HCEC 1CT (cell line): ENCODE data around the gene PAFAH2.
"Not testable (repeated sequence)": the region's sequence is repeated elsewhere in the genome, so short reads cannot be mapped to it uniquely, and the experiment has no call there.

Experiments used
- DNase-seq: peaks from one replicate; pipeline ENCODE4 v3.0.0-alpha.2; 2017

PAFAH2 gene

DNA sequence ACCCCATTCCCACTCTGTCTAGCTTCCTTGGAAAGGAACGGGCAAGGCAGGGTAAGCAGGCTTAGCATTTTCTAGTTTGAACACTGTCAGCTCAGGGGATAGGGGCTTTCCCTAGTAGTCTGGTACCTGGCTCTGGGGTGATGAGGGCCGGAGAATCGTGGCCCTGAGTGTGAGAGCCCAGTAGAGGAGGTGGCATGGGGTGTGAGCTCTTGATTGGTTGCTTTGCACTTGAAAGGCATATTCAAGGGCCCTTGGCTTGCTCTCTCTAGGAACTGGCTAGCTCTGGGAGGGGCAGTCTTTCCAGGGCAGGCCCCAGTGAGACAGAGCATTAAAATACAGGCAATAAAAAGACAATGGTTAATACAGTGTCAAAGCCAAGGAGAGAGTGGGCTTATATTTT, 13.0 kb upstream of the PAFAH2 start:
- no peak for DNase-seq

- DNase-seq: no peak
Measured at GRCh38 chr1:26009796-26010447, 12.1 kb upstream of the PAFAH2 start.

- DNase-seq: no peak
Measured at GRCh38 chr1:26006710-26007109, 8.8 kb upstream of the PAFAH2 start.

DNA sequence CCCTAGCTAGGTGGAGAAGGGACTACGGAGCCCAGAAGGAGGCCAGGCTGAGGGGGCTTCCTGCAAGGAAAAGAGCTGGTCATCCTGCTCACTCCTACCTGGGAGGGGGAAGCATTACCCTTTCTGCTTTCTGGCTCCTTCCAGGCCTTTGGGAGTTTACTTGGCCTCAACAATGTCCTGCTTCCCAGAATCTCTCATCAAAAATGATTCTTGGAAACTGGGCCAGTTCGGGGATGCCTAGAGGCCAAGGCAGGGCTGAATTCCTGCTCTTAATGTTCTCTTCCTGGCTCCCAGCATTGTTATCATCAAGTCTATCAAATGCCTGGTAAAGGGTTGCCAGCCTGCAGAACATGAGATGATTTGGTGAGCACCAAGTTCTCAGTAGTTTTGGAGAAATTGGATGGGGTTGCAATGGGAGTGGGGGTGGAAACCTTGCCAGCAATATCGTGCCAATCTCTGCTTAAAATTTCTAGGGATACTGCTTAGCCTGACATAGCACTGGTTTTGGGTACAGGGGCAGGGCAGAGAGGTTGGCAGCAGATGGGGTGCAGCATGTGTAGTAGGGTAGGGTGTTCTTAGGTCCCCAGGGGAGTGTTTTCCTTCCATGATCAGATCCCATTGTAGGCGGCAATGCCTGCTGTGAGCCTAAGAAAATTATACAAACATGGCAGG, 7.7 kb upstream of the PAFAH2 start:
- DNase-seq: no peak

DNA sequence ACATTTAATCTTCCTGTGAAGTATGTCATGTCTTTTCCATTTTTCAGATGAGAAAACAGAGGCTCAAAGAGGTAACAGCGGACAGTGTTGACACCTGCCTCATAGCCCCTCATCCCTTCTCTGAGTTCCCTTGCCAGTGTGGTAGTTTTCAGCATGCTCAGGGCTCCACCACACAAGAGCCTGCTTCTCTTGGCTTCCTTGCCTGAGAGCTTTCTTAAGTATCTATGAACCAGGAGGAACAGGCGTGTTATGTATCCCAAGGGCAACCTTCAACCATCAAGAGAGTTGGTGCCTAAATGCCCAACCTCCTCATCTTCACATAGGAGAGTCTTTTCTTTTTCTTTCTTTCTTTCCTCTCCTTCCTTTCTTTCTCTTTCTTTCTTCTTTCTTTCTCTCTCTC, 5.9 kb upstream of the PAFAH2 start:
- DNase-seq: no peak

GRCh38 chr1:26003262-26003661, 5.4 kb upstream of the PAFAH2 start:
- DNase-seq: no peak

DNA sequence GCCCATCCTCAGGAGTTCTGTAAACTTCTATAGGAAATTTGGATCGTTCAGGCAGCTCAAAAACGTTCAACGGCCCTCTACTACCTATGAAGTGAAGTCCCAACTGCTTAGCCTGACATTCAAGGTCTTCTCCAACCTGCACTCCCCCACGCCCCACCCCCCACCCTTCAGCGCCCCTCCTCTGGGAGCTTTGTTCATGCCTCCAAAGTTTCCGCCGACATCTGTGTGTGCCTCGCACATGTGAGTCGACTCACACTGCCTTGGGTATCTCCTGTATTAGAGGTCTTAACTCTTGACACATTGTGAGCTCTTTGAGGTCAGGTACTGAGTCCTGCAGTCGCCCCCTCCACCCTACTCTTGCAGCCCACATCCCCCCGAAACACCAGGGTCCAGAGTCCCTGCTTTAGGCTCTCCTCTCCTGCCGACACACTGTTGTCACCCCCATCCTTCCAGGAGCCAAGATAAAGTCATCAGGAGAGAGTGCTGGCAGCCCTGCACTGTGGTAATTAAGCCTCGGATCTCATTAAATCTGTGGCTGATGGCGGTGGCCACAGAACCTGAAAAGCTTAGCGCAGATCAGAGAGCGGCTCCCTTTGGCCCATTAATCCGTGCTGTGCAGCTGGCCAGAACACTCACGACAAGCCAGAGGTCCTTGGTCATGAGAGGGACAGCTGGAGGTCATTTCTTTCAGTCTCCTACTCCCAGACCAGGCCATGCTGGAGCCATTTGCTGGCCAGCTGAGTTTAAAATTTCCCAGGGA, 1.4 kb upstream of the PAFAH2 start:
- DNase-seq: no peak

DNA sequence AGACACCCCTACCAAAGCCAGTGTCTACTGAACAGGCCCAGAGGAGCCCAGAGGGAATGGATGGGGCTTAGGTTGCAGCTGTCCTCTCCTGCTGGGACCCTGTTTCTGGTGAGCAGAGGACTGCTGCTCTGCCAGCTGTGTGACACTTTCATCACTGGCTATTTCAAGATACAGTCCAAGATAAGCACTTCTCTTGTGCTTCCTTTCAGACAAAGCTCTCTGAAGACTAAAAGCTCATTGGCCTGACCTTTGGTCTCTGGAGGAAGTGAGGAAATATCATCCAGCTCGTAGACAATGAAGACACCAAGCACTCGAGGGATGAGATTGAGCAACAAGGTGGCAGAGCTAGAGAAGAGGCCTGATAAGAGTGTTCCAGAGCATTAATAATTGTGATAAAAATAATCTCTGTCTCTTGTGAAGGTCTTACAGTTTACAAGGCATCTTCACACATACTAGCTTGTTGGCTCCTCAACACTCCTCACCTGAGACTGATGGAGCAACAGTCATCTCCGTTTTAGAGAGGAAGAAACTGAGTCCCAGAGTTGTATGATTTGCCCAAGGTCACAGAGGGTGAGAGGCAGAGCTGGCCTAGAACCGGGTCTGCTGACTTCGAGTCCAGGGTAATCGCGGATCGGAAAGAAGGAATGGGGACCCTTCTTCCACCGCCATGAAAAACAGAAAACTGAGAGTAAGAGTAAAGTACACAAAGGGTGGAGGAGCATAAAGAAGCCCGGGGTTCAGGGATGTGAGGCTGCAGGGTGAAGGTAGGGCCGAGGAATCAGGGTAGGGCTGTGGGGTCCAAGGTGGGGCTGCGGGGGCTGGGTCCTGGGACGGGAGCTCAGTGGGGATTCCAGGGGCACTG, 666 bp downstream of the PAFAH2 start:
- DNase-seq: peak; percentile 69

DNA sequence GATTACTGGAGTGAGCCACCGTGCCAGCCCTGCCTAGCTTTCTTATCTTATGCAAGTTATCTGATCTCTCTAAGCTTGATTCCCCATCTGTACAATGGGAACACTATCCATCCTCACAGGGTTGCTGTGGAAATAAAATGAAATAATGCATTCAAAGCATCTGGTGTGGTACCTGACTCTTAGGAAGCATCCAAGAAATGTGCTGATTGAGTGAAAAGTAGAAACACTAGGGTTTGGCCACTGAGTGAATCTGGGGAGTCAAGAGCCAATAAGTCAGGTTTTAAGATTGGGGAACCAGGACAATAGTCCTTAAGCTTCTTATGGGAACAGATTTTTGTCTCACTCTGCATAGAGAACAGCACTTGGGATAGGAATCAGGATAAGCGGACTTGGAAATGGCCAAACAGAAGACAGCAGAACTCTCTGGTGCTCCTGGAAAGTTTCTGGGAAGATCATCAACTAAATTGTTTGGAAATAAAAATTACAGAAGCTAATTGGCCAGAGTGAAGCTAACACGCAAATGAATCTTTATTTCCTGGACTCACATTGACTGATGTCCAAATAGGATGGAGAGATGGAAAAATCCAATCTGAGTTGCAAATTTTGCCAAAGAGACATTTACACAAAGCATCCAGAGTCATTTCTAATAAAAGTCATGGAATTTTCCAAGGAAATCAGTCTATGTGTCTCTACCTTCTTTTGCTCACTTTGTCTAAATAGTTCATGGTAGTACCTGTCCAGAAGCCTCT, 3.3 kb downstream of the PAFAH2 start:
- no peak for DNase-seq

GRCh38 chr1:25993197-25993951, 4.5 kb downstream of the PAFAH2 start:
- DNase-seq: no peak

- no peak for DNase-seq
Measured at GRCh38 chr1:25992689-25993171, 5.1 kb downstream of the PAFAH2 start.

DNA sequence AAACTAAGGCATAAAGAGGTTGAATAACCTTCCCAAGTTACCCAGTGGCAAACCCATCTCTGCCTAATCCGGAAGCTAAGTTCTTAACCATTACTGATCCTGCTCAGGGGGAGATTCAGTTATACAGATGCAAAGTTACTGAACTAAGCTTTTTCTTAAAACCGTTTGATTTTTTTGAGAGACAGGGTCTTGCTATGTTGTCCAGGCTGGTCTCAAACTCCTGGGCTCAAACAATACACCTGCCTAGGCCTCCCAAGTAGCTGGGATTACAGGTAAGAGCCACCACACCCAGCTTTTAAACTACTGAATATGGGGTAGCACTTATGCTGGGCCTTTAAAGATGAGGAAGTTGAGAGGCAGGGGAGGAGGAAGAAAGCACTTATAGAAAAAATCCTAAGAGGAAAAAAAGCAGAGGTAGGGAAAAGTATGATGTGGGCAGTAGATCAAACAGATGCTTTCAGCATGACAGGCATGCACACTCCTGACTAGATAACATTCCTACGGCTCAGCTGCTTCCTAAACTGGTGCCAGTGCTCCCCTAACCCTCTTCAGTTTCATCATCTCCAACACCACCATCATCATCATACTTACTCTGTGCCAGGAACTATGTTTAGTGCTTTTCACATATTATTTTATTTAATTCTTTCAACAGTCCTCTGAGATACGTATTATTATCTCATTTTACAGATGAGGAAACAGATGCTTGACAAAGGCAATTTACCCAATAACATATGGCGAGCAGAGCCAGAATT, 5.8 kb downstream of the PAFAH2 start:
- peak; percentile 25 for DNase-seq

DNA sequence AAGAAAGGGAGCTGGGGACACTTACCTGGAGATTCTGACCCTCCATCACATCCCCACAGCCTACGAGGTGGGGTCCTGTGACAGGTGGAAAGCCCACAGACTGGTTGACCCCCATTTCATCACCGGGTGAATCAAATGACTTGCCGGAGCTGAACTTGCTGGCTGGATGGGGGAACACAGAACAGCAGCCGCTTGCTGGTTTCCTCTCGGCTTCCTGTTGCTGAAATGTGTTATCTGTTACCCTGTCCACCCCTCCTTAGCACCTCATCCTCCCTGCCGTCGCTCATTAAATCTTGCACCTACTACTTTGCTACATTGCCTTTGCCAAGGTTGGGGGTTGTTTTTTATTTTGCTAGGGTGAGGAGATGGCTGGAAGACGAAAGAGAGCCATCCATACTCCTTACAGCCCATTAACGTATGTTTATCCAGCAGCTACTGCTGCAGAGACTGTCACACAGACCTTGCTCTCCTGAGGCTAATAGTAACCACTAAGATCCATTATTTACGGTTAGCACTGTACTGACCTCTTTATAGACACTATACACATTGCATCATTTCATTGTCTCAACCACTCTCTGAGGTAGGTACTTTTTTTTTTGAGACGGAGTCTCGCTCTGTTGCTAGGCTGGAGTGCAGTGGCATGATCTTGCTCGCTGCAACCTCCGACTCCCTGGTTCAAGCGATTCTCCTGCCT, 7.0 kb downstream of the PAFAH2 start:
- DNase-seq: no peak

DNA sequence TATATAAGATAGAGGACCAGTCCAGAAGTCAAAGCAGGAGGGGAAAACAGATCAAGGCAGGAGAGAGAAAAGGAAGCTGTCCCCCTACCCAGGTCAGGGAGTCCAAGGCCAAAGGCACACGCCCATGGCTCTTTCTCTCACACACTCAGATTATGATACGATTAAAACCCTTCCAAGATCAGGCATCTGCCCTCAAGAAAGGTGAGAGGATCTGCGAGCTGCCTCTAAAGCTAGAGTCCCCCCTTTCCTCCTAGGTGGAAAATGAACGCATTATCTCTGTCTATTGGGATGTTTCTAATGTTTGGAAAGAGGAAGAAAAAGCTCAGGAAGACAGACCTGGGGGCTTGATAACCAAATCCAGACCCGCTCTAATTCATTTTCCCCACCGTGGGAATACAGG, 7.6 kb downstream of the PAFAH2 start:
- no peak for DNase-seq

DNA sequence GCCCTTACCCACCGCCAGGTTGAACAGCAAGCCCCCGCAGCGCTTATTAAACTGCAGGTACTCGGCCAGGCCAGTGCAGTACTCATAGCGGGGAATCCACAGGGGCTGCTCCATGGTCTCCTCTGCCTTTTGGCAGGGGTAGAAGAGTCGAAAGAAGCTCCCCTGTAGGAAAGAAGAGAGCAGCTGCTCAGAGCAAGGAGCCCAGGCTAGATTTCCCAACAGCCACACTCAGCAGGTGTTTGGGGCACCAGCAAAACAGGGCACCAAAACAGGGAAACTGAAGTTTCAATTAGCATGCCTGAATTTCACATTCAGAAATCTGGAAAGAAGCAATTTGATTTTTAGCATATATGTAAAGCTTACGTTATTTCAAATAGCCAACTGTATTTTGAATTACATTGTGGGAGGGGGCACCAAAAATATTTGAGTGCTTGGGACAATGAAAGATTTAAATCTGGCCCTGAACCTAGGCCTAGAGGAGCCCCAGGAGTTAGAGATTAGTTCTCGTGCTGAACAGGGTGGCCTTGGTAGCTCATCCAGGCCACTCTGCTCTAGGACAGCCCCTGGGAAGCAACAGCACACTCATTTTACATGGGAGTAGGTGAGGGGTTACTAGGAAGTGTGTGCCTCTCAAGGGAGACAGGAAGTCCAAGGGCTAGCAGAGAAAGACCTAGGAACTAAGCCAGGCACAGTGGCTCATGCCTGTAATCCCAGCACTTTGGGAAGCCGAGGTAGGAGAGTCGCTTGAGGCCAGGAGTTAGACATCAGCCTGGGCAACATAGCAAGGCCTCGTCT, 8.2 kb downstream of the PAFAH2 start:
- DNase-seq: no peak

- DNase-seq: no peak
Measured at GRCh38 chr1:25987951-25988350, 9.9 kb downstream of the PAFAH2 start.

GRCh38 chr1:25986773-25987172, 11.1 kb downstream of the PAFAH2 start:
- not testable (repeated sequence) for DNase-seq

- no peak for DNase-seq
Measured at GRCh38 chr1:25985670-25986069, 12.2 kb downstream of the PAFAH2 start.

DNA sequence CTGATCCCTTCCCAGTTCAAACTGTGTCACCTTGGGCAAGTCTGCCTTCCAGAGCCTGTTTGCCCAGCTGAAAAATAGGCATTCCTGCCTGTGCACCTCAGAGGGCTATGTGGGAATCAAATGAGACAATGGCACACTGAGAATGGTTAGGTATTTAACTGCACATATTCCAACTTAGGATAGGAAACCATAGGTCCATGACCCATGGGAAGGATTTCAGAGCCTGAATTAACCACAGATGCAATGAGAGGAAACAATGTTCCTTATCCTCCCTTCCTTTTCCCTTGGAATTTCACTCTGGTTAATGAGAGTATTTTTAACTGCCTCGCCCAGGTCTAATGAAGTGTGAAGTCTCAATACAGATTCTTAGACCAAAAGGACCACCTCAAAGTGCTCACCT, 12.7 kb downstream of the PAFAH2 start:
- DNase-seq: no peak
